Endodermal cell (in vitro differentiated cells): Measurements from ENCODE around the gene P2RY2. TPM values are rescaled to one million over a fixed set of nuclear protein-coding genes. Genes with fewer than 3 reads are reported as not detected.

Experiments
- DNase-seq: peaks from one replicate; pipeline ENCODE4 v3.0.0-alpha.2; 2017
- H3K27ac ChIP-seq: 2 replicates; pipeline ENCODE4 v1.5.1; 2013; ENCODE audit warnings: mild to moderate bottlenecking, low read depth, low read length, moderate library complexity
- H3K27me3 ChIP-seq: 2 replicates; pipeline ENCODE4 v1.6.1; 2013; ENCODE audit warnings: mild to moderate bottlenecking, low read length, moderate library complexity; ENCODE audit not compliant: insufficient read depth, control insufficient read depth, poor library complexity, severe bottlenecking
- H3K36me3 ChIP-seq: 2 replicates; pipeline ENCODE4 v1.7.0; 2013; ENCODE audit warnings: mild to moderate bottlenecking, low read length, moderate library complexity; ENCODE audit not compliant: control insufficient read depth, insufficient read depth
- H3K4me1 ChIP-seq: one replicate; pipeline ENCODE4 v1.7.0; 2013; ENCODE audit warnings: low read length; ENCODE audit not compliant: control insufficient read depth, insufficient read depth
- H3K4me3 ChIP-seq: 2 replicates; pipeline ENCODE4 v1.5.1; 2013; ENCODE audit warnings: mild to moderate bottlenecking, low read length, moderate library complexity
- H3K9ac ChIP-seq: 2 replicates; pipeline ENCODE4 v1.6.1; 2013; ENCODE audit warnings: mild to moderate bottlenecking, low read length, moderate library complexity; ENCODE audit not compliant: poor library complexity, severe bottlenecking; ENCODE audit errors: extremely low read depth
- H3K9me3 ChIP-seq: 2 replicates; pipeline ENCODE4 v1.6.1; 2013; ENCODE audit warnings: mild to moderate bottlenecking, low read length, moderate library complexity; ENCODE audit not compliant: control insufficient read depth
- H3K27ac Mint-ChIP-seq: 2 replicates; pipeline ENCODE4 v1.8.0; 2020; ENCODE audit warnings: mixed read lengths
- H3K27me3 Mint-ChIP-seq: 2 replicates; pipeline ENCODE4 v1.8.0; 2021; ENCODE audit warnings: mild to moderate bottlenecking, mixed read lengths; ENCODE audit not compliant: insufficient read depth
- H3K36me3 Mint-ChIP-seq: 2 replicates; pipeline ENCODE4 v1.8.0; 2020; ENCODE audit warnings: low read depth, mixed read lengths
- H3K4me1 Mint-ChIP-seq: 2 replicates; pipeline ENCODE4 v1.8.0; 2020; ENCODE audit warnings: mixed read lengths
- H3K4me3 Mint-ChIP-seq: 2 replicates; pipeline ENCODE4 v1.8.0; 2020; ENCODE audit warnings: mild to moderate bottlenecking, moderate library complexity, mixed read lengths
- H3K9me3 Mint-ChIP-seq: 2 replicates; pipeline ENCODE4 v1.8.0; 2020; ENCODE audit warnings: mild to moderate bottlenecking, mixed read lengths
- CTCF ChIP-seq: fragments of 200-600 bp; sonication (generic); conservative IDR thresholded peaks from 2 replicates; pipeline ENCODE4 v1.5.0; 2021; ENCODE audit warnings: antibody characterized with exemption, mild to moderate bottlenecking
- WGBS, 2 experiments: methylation state at CpG; one replicate each; pipeline versions ENCODE4 v1.1.5 to v1.1.7; 2013; ENCODE audit warnings: missing lambda C conversion rate in 2 of 2, mixed read lengths in 1 of 2; ENCODE audit not compliant: insufficient coverage in 1 of 2, insufficient read length in 1 of 2; 5-methylcytosine and 5-hydroxymethylcytosine counted together
- total RNA-seq, 2 donors: library from RNA; stranded (reverse); fragmentation: NEBNext Ultra II Directional in 1 of 2; extraction: Animal tissue kit (Norgen Biotek cat#: 25700) in 1 of 2; gene quantifications; 2 replicates in 1 of 2; 3 replicates in 1 of 2; pipeline ENCODE4 v1.2.1, GENCODE V29; 2021

P2RY2 gene
- total RNA-seq, 2 donors from 2014 or later = 0.60 to 0.62 TPM

GRCh38 chr11:73228268-73229134 is 10.4 kb downstream of the P2RY2 start:
- no peak overlapping the region for H3K27ac ChIP-seq
- peak; percentile 49 for DNase-seq
- H3K36me3 ChIP-seq = no peaks in the 10 kb centered on the region
- no peak overlapping the region for H3K4me3 ChIP-seq
- H3K27ac Mint-ChIP-seq = no peak overlapping the region
- no peak for TF ChIP-seq CTCF
- H3K36me3 Mint-ChIP-seq = no peaks in the 10 kb centered on the region
- H3K4me1 ChIP-seq = peaks cover 8% of the 10 kb centered on the region
- no peaks in the 10 kb centered on the region for H3K9me3 ChIP-seq
- H3K9me3 Mint-ChIP-seq = no peaks in the 10 kb centered on the region
- H3K4me1 Mint-ChIP-seq = peaks cover 26% of the 10 kb centered on the region
- H3K27me3 ChIP-seq = peaks cover 5% of the 10 kb centered on the region
- H3K4me3 Mint-ChIP-seq = no peak overlapping the region
- peaks cover 14% of the 10 kb centered on the region for H3K27me3 Mint-ChIP-seq
- WGBS, 2 experiments = 92 to 93% methylated on average over 3 to 4 of the region's 4 CpGs
- no peak overlapping the region for H3K9ac ChIP-seq

- H3K36me3 ChIP-seq = no peaks in the 10 kb centered on the region
- H3K4me1 ChIP-seq = peaks cover 8% of the 10 kb centered on the region
- no peaks in the 10 kb centered on the region for H3K36me3 Mint-ChIP-seq
- H3K27ac ChIP-seq = no peak overlapping the region
- peak overlapping the region; percentile 85 for H3K27ac Mint-ChIP-seq
- H3K27me3 Mint-ChIP-seq = peaks cover 8% of the 10 kb centered on the region
- no peaks in the 10 kb centered on the region for H3K9me3 Mint-ChIP-seq
- no peak overlapping the region for H3K9ac ChIP-seq
- DNase-seq = peak; percentile 65
- no peak overlapping the region for H3K4me3 ChIP-seq
- H3K4me1 Mint-ChIP-seq = peaks cover 26% of the 10 kb centered on the region
- WGBS, 2 experiments = 84 to 88% methylated on average over 3 to 11 of the region's 11 CpGs
- H3K27me3 ChIP-seq = no peaks in the 10 kb centered on the region
- no peak overlapping the region for H3K4me3 Mint-ChIP-seq
- no peaks in the 10 kb centered on the region for H3K9me3 ChIP-seq
- TF ChIP-seq CTCF = no peak
These were observed 11.3 kb downstream of the P2RY2 start for GRCh38 chr11:73229321-73229895.

- Histone ChIP-seq H3K36me3 (no peaks in the 10 kb centered on the region), H3K4me1 (peaks cover 8% of the 10 kb centered on the region), H3K9me3 (no peaks in the 10 kb centered on the region), H3K27me3 (no peaks in the 10 kb centered on the region), H3K9ac (no peak overlapping the region), H3K27ac (no peak overlapping the region), H3K4me3 (no peak overlapping the region)
- TF ChIP-seq CTCF = no peak
- WGBS, 2 experiments = 88% methylated on average over 9 to 16 of the region's 16 CpGs
- no peaks in the 10 kb centered on the region for H3K9me3 Mint-ChIP-seq
- H3K27me3 Mint-ChIP-seq = peaks cover 6% of the 10 kb centered on the region
- H3K27ac Mint-ChIP-seq = peak overlapping the region; percentile 85
- H3K4me1 Mint-ChIP-seq = peaks cover 26% of the 10 kb centered on the region
- H3K4me3 Mint-ChIP-seq = no peak overlapping the region
- H3K36me3 Mint-ChIP-seq = no peaks in the 10 kb centered on the region
- no peak for DNase-seq
These were observed 12.1 kb downstream of the P2RY2 start for GRCh38 chr11:73229896-73230875.
